HepG2 (cell line): ENCODE results near the gene TMPO. TPM values are rescaled to one million over a fixed set of nuclear protein-coding genes. Genes with fewer than 3 reads are reported as not detected.

Source experiments
- ARID2 ChIP-seq: sonication (generic); formaldehyde crosslinking; IDR thresholded peaks from 2 replicates; pipeline ENCODE4 v1.8.1; 2022; ENCODE audit warnings: mild to moderate bottlenecking, missing genetic modification reagents, borderline replicate concordance
- FOXK2 ChIP-seq: fragments of 450-650 bp; IDR thresholded peaks from 2 replicates; pipeline ENCODE4 v1.6.1; 2016
- MYNN ChIP-seq: sonication (generic); formaldehyde crosslinking; IDR thresholded peaks from 2 replicates; pipeline ENCODE4 v1.4.0; 2020; ENCODE audit warnings: mild to moderate bottlenecking, low read depth, missing genetic modification reagents
- PRMT3 ChIP-seq: sonication (generic); formaldehyde crosslinking; IDR thresholded peaks from 2 replicates; pipeline ENCODE4 v1.8.1; 2022; ENCODE audit warnings: low read depth, mild to moderate bottlenecking, moderate library complexity, missing genetic modification reagents, borderline replicate concordance
- RXRB ChIP-seq: IDR thresholded peaks from 2 replicates; pipeline ENCODE4 v1.6.1; 2016; ENCODE audit warnings: borderline replicate concordance, missing genetic modification reagents, missing compliant biosample characterization
- SMAD3 ChIP-seq: sonication (generic); formaldehyde crosslinking; IDR thresholded peaks from 2 replicates; pipeline ENCODE4 v1.4.0; 2020; ENCODE audit warnings: missing genetic modification reagents
- ZMAT3 ChIP-seq: sonication (generic); formaldehyde crosslinking; conservative IDR thresholded peaks from 2 replicates; pipeline ENCODE4 v1.7.0; 2021; ENCODE audit warnings: missing genetic modification reagents
- ZNF451 ChIP-seq: sonication (generic); formaldehyde crosslinking; IDR thresholded peaks from 2 replicates; pipeline ENCODE4 v1.5.0; 2020; ENCODE audit warnings: mild to moderate bottlenecking, missing genetic modification reagents
- ZNF547 ChIP-seq: sonication (generic); formaldehyde crosslinking; IDR thresholded peaks from 2 replicates; pipeline ENCODE4 v1.5.1; 2020; ENCODE audit warnings: mild to moderate bottlenecking, missing genetic modification reagents
- ZNF552 ChIP-seq: sonication (generic); formaldehyde crosslinking; IDR thresholded peaks from 2 replicates; pipeline ENCODE4 v1.9.0; 2022; ENCODE audit warnings: missing genetic modification reagents, mild to moderate bottlenecking, borderline replicate concordance
- ZNF660 ChIP-seq: sonication (generic); formaldehyde crosslinking; IDR thresholded peaks from 2 replicates; pipeline ENCODE4 v1.5.1; 2020; ENCODE audit warnings: mild to moderate bottlenecking, low read depth, missing genetic modification reagents, borderline replicate concordance
- ZSCAN25 ChIP-seq: sonication (generic); formaldehyde crosslinking; IDR thresholded peaks from 2 replicates; pipeline ENCODE4 v1.8.0; 2022; ENCODE audit warnings: mild to moderate bottlenecking, missing genetic modification reagents
- polyA plus RNA-seq, 8 experiments: library from polyadenylated mRNA; depleted of rRNA in 3 of 8; stranded (reverse) in 7 of 8; unstranded in 1 of 8; fragments of >200 nt; fragmentation: Illumina TruSeq in 4 of 8; extraction: Trizol in 4 of 8; gene quantifications; 2 replicates each; pipeline versions ENCODE4 v1.2.1 to v1.2.3, GENCODE V29; 2011 to 2016; ENCODE audit warnings: low read depth in 4 of 8, missing spikeins in 1 of 8, mixed read lengths in 1 of 8; ENCODE audit not compliant: insufficient read depth in 1 of 8
- total RNA-seq, 5 experiments: library from RNA; depleted of rRNA; stranded (reverse); fragments of >200 nt; fragmentation: Illumina TruSeq; extraction: Trizol; gene quantifications; 2 replicates each; pipeline ENCODE4 v1.2.3, GENCODE V29; 2016; ENCODE audit warnings: low read depth in 1 of 5
- TF ChIP-seq, protein P1 (sequence below), 2 experiments: IDR thresholded peaks; 2 replicates each; pipeline ENCODE4 v1.6.1; 2011 to 2012; ENCODE audit warnings: low read length in 2 of 2, borderline replicate concordance in 1 of 2, low read depth in 1 of 2, mild to moderate bottlenecking in 1 of 2, moderate library complexity in 1 of 2
- TF ChIP-seq, protein P2 (sequence below): sonication (generic); formaldehyde crosslinking; IDR thresholded peaks from 2 replicates; pipeline ENCODE4 v1.4.0; 2020; ENCODE audit warnings: missing genetic modification reagents, borderline replicate concordance
- TF ChIP-seq, protein P3 (sequence below): sonication (generic); formaldehyde crosslinking; IDR thresholded peaks from 2 replicates; pipeline ENCODE4 v1.4.0; 2020; ENCODE audit warnings: missing genetic modification reagents, borderline replicate concordance
- TF ChIP-seq, protein P4 (sequence below): sonication (generic); formaldehyde crosslinking; IDR thresholded peaks from 2 replicates; pipeline ENCODE4 v1.8.1; 2023; ENCODE audit warnings: missing genetic modification reagents, mild to moderate bottlenecking, borderline replicate concordance
- TF ChIP-seq, protein P5 (sequence below): sonication (generic); formaldehyde crosslinking; IDR thresholded peaks from 2 replicates; pipeline ENCODE4 v1.4.0; 2020; ENCODE audit warnings: mild to moderate bottlenecking, missing genetic modification reagents

The TMPO gene
- total and polyA plus RNA-seq, 2 of the 13 experiments (the other 11 are each of a cell fraction or from before 2014, with no cell fraction given) = 24.2 to 167 TPM

DNA sequence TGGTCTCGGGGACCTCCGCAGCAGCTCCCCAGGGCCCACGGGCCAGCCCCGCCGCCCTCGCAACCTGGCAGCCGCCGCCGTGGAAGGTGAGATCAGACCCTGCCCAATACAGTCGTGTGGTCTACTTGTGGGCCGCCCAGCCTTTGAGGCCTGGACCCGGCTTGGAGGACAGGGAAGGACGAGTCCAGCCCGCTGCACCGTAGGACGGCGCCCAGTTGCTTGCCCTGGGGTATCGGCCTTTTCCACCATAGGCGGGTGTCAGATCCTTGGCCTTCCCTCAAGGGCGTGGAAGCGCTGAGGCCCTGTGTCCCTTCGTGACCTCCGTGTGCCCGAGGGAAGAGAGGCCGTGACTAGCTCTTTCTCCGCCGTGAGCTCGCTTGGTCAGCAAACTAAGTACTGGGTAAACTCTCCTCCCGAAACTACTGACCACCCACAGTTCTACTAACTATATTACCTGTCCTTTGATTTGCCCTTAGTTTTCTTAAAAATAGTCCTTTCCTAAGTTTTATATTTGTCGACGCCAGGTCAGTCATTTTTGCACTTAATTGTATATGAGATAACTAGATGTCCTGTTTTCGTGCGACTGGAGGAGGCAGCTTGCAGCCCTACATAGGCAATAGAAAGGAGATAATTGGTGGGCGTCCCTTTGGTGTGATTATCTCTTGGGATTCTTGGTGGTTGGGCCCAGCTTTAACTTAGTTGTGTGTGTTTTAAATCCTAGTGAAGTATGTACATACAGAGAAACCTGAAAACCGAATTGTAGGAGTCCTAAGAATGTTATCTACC is 78.9 kb downstream of the TMPO start (continued):
- TF ChIP-seq, protein P1, sequence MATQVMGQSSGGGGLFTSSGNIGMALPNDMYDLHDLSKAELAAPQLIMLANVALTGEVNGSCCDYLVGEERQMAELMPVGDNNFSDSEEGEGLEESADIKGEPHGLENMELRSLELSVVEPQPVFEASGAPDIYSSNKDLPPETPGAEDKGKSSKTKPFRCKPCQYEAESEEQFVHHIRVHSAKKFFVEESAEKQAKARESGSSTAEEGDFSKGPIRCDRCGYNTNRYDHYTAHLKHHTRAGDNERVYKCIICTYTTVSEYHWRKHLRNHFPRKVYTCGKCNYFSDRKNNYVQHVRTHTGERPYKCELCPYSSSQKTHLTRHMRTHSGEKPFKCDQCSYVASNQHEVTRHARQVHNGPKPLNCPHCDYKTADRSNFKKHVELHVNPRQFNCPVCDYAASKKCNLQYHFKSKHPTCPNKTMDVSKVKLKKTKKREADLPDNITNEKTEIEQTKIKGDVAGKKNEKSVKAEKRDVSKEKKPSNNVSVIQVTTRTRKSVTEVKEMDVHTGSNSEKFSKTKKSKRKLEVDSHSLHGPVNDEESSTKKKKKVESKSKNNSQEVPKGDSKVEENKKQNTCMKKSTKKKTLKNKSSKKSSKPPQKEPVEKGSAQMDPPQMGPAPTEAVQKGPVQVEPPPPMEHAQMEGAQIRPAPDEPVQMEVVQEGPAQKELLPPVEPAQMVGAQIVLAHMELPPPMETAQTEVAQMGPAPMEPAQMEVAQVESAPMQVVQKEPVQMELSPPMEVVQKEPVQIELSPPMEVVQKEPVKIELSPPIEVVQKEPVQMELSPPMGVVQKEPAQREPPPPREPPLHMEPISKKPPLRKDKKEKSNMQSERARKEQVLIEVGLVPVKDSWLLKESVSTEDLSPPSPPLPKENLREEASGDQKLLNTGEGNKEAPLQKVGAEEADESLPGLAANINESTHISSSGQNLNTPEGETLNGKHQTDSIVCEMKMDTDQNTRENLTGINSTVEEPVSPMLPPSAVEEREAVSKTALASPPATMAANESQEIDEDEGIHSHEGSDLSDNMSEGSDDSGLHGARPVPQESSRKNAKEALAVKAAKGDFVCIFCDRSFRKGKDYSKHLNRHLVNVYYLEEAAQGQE (IDR thresholded peaks at IDR 0.05; ENCODE audit: borderline replicate concordance in 1 of 2, low read depth in 1 of 2, low read length in 2 of 2) = no peak
- no peak for TF ChIP-seq ZNF552 (CRISPR knock-in tag)
- TF ChIP-seq ZNF547 (CRISPR knock-in tag) = peak; percentile 47; the same call in 1 of the 2 replicates
- no peak; the same call in 1 of the 2 replicates for TF ChIP-seq RXRB
- no peak for TF ChIP-seq ZMAT3 (CRISPR knock-in tag)
- TF ChIP-seq MYNN (CRISPR knock-in tag) = no peak
- no peak for TF ChIP-seq ZNF451 (CRISPR knock-in tag)
- 0 out of 2 replicates have a peak, but pooled peaks have one; percentile 22 for TF ChIP-seq SMAD3 (CRISPR knock-in tag)
- no peak for TF ChIP-seq ZSCAN25 (CRISPR knock-in tag)
- TF ChIP-seq ARID2 (CRISPR knock-in tag) = no peak
- TF ChIP-seq, protein P2, sequence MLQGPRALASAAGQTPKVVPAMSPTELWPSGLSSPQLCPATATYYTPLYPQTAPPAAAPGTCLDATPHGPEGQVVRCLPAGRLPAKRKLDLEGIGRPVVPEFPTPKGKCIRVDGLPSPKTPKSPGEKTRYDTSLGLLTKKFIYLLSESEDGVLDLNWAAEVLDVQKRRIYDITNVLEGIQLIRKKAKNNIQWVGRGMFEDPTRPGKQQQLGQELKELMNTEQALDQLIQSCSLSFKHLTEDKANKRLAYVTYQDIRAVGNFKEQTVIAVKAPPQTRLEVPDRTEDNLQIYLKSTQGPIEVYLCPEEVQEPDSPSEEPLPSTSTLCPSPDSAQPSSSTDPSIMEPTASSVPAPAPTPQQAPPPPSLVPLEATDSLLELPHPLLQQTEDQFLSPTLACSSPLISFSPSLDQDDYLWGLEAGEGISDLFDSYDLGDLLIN (CRISPR knock-in tag) = no peak
- no peak for TF ChIP-seq ZNF660 (CRISPR knock-in tag)
- TF ChIP-seq, protein P3, sequence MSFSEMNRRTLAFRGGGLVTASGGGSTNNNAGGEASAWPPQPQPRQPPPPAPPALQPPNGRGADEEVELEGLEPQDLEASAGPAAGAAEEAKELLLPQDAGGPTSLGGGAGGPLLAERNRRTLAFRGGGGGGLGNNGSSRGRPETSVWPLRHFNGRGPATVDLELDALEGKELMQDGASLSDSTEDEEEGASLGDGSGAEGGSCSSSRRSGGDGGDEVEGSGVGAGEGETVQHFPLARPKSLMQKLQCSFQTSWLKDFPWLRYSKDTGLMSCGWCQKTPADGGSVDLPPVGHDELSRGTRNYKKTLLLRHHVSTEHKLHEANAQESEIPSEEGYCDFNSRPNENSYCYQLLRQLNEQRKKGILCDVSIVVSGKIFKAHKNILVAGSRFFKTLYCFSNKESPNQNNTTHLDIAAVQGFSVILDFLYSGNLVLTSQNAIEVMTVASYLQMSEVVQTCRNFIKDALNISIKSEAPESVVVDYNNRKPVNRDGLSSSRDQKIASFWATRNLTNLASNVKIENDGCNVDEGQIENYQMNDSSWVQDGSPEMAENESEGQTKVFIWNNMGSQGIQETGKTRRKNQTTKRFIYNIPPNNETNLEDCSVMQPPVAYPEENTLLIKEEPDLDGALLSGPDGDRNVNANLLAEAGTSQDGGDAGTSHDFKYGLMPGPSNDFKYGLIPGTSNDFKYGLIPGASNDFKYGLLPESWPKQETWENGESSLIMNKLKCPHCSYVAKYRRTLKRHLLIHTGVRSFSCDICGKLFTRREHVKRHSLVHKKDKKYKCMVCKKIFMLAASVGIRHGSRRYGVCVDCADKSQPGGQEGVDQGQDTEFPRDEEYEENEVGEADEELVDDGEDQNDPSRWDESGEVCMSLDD (CRISPR knock-in tag) = no peak
- no peak for TF ChIP-seq FOXK2
- no peak; the same call in 1 of the 2 replicates for TF ChIP-seq PRMT3 (CRISPR knock-in tag)
- TF ChIP-seq, protein P4, sequence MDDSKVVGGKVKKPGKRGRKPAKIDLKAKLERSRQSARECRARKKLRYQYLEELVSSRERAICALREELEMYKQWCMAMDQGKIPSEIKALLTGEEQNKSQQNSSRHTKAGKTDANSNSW = no peak
- TF ChIP-seq, protein P5, sequence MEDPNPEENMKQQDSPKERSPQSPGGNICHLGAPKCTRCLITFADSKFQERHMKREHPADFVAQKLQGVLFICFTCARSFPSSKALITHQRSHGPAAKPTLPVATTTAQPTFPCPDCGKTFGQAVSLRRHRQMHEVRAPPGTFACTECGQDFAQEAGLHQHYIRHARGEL (CRISPR knock-in tag) = no peak
